ENCODE measurements around the gene ADAMTSL2. TPM values are rescaled to one million over a fixed set of nuclear protein-coding genes. Genes with fewer than 3 reads are reported as not detected.
A peak's percentile ranks its signal among the peaks of the same experiment; 100 is the strongest.

The ADAMTSL2 gene
- total RNA-seq = 10 to 100 TPM in 1 of 2 donors, 1 to 10 TPM in 1; 1.9 to 20.9 TPM
- polyA plus RNA-seq = under 1 TPM in 1 of 2 donors, not detected in 1; 0.38 TPM
- long read RNA-seq, donor 1, partial matches to known transcripts = 8 of 8 reads
- long read RNA-seq, donor 1, other reads (novel, unspliced or antisense) = 0 of 8 reads
- long read RNA-seq, donor 2, full-length matches to known transcripts = 2 of 20 reads
- long read RNA-seq, donor 2, partial matches to known transcripts = 13 of 20 reads
- long read RNA-seq, donor 2, other reads (novel, unspliced or antisense) = 5 of 20 reads

- no peaks in the 10 kb centered on the region for H3K27me3 ChIP-seq (ENCODE audit: control insufficient read depth in 1 of 2, insufficient read depth in 2 of 2, low read length in 1 of 2)
- DNase-seq (peak; percentile 74 to 89), ATAC-seq (ENCODE audit: low FRiP score) (peak; percentile 66)
- WGBS, 2 donors = 2% methylated on average over 53 to 70 of the region's 70 CpGs
- no peaks in the 10 kb centered on the region for H3K36me3 ChIP-seq (ENCODE audit: control insufficient read depth in 1 of 2, insufficient read depth in 2 of 2, low read length in 1 of 2)
- intact Hi-C loops (cut with DNase I) = loop anchor here (5.0 to 10.0 kb wide), 3 partner anchors 190 to 208 kb away; no protein-coding TSS in a partner anchor
- H3K4me3 ChIP-seq (ENCODE audit: low read length in 2 of 2) = no peak within 1 kb of the TSS
- no peak within 1 kb of the TSS for H3K27ac ChIP-seq (ENCODE audit: low read depth in 1 of 2, low read length in 2 of 2)
- no peaks in the 10 kb centered on the region for H3K4me1 ChIP-seq (ENCODE audit: control insufficient read depth in 1 of 2, insufficient read depth in 2 of 2, low read length in 2 of 2)
- H3K9me3 ChIP-seq (ENCODE audit: control insufficient read depth, low read length) = no peaks in the 10 kb centered on the region
Measured at GRCh38 chr9:133534346-133535291, at the start of gene ADAMTSL2. Gene ADAMTSL2, plus strand, starts transcription at chr9:133534704. Its CDS starts 2,009 bp downstream, at chr9:133536713.

DNA sequence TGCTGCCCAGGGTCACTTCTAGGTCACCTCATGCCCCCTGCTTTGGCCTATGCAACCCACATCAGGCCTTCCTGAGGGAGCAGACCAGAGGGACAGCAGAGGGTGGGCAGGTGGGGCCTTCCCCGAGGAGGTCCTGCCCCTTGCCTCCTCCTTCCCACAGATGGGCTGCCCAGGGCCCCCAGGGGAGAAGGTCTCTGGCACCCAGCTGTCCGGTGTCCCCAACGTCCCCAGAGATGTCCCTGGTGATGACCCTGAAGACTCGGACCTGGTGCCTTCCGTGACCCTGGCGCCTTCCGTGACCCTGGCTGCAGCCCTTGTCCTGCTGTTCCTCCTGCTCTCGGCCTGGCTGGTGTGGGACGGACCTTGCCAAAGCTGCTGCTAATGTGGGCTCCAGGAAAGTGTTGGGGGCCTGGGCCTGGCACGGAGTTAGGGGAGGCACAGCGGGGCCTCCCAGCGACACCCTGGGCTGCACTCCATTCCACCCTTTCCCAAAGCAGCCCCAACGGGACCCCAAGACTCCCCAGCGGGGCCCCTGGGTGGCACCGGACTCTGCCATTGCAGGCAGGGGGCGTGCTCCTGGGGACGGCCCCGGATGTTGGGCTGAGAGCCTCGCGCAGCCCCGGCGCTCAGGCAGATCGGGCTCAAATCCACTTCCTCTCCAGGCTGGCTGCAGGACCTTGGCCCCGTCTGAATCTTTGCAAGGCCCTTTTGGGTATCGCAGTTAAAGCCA is 48.8 kb upstream of the ADAMTSL2 start:
- Histone ChIP-seq H3K9me3 (ENCODE audit: control insufficient read depth, low read length) (no peaks in the 10 kb centered on the region), H3K4me3 (ENCODE audit: low read length in 2 of 2) (no peak overlapping the region), H3K27me3 (ENCODE audit: control insufficient read depth in 1 of 2, insufficient read depth in 2 of 2, low read length in 1 of 2) (no peaks in the 10 kb centered on the region), H3K27ac (ENCODE audit: low read depth in 1 of 2, low read length in 2 of 2) (no peak overlapping the region), H3K36me3 (ENCODE audit: control insufficient read depth in 1 of 2, insufficient read depth in 2 of 2, low read length in 1 of 2) (no peaks in the 10 kb centered on the region), H3K4me1 (ENCODE audit: control insufficient read depth in 1 of 2, insufficient read depth in 2 of 2, low read length in 2 of 2) (no peaks in the 10 kb centered on the region)
- 65 to 69% methylated on average over 25 of the region's 25 CpGs for WGBS, 2 donors
- ATAC-seq (ENCODE audit: low FRiP score) (peak; percentile 31), DNase-seq (peak in 1 of 2 donors; percentile 65)
- intact Hi-C loops (cut with DNase I) = loop anchor here (1.0 to 5.0 kb wide), 4 partner anchors 78 to 303 kb away; no protein-coding TSS in a partner anchor

- ATAC-seq (ENCODE audit: low FRiP score) (no peak), DNase-seq (peak; percentile 41 to 71)
- Histone ChIP-seq H3K4me3 (ENCODE audit: low read length in 2 of 2) (no peak overlapping the region), H3K4me1 (ENCODE audit: control insufficient read depth in 1 of 2, insufficient read depth in 2 of 2, low read length in 2 of 2) (no peaks in the 10 kb centered on the region), H3K9me3 (ENCODE audit: control insufficient read depth, low read length) (no peaks in the 10 kb centered on the region), H3K27me3 (ENCODE audit: control insufficient read depth in 1 of 2, insufficient read depth in 2 of 2, low read length in 1 of 2) (no peaks in the 10 kb centered on the region), H3K36me3 (ENCODE audit: control insufficient read depth in 1 of 2, insufficient read depth in 2 of 2, low read length in 1 of 2) (no peaks in the 10 kb centered on the region), H3K27ac (ENCODE audit: low read depth in 1 of 2, low read length in 2 of 2) (no peak overlapping the region)
- intact Hi-C loops (cut with DNase I) = loop anchor here (2.0 to 5.0 kb wide), 3 partner anchors 81 to 305 kb away; no protein-coding TSS in a partner anchor
- WGBS, 2 donors = 90 to 92% methylated on average over 8 of the region's 8 CpGs
Measured at GRCh38 chr9:133487331-133487725, 47.2 kb upstream of the ADAMTSL2 start.

- no peak overlapping the region for H3K27ac ChIP-seq (ENCODE audit: low read depth in 1 of 2, low read length in 2 of 2)
- no peak for ATAC-seq (ENCODE audit: low FRiP score)
- no peaks in the 10 kb centered on the region for H3K27me3 ChIP-seq (ENCODE audit: control insufficient read depth in 1 of 2, insufficient read depth in 2 of 2, low read length in 1 of 2)
- no peak overlapping the region for H3K4me3 ChIP-seq (ENCODE audit: low read length in 2 of 2)
- WGBS, 2 donors = 89 to 91% methylated on average over 18 of the region's 18 CpGs
- DNase-seq = peak; percentile 30 to 70
- intact Hi-C loops (cut with DNase I) = loop anchor here in 1 of 2 donors (5.0 kb wide), 1 partner anchor 306 kb away; no protein-coding TSS in a partner anchor
- no peaks in the 10 kb centered on the region for H3K36me3 ChIP-seq (ENCODE audit: control insufficient read depth in 1 of 2, insufficient read depth in 2 of 2, low read length in 1 of 2)
- H3K4me1 ChIP-seq (ENCODE audit: control insufficient read depth in 1 of 2, insufficient read depth in 2 of 2, low read length in 2 of 2) = no peaks in the 10 kb centered on the region
- H3K9me3 ChIP-seq (ENCODE audit: control insufficient read depth, low read length) = no peaks in the 10 kb centered on the region
Measured at GRCh38 chr9:133488686-133489252, 45.7 kb upstream of the ADAMTSL2 start.

DNA sequence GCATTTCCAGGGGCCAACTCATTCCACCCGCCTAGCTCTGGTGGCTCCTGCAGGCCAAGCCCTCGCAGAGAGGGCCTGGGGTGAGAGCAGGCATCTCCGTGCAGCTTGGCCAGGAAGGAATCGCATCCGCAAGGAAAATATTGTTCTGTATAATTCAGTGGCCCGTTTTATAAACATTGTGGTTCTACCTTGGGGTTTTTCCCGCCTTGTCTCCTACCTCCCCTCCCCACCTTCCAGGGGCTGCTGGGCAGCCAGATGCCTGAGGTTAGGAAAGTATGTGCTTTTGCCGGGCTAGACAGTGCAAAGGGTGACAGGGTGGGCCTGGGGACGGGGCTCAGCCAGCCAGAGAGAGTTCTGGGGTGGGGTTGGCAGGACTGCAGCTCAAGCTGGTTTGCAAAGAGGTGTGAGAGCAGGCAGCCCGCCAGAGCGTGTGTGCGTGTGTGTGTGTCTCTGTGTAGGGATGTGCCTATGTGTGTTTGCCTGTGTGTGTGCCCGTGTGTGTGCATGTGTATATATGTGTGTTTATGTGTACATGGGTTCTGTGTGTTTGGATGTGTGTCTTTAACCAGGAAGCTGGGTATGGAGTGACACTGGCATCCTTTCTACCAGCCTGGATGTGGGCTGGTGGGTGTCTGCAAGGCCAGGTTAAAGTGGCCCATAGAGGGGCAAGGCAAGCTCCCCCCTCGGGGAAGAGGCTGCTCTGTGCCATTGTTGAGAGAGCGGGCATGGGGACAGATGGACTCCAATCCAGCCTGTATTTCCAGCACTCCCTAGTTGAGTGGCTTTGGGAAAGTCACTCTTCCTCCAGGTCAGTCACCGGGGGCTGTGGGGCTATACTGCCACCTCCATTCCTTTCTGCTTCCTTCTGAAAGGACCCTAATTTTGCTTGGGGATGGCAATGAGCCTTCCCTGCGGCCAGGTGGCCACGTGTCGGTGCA is 45.0 kb upstream of the ADAMTSL2 start:
- intact Hi-C loops (cut with DNase I) = loop anchor here in 1 of 2 donors (5.0 kb wide), 1 partner anchor 307 kb away; no protein-coding TSS in a partner anchor
- Histone ChIP-seq H3K27ac (ENCODE audit: low read depth in 1 of 2, low read length in 2 of 2) (no peak overlapping the region), H3K4me3 (ENCODE audit: low read length in 2 of 2) (no peak overlapping the region), H3K27me3 (ENCODE audit: control insufficient read depth in 1 of 2, insufficient read depth in 2 of 2, low read length in 1 of 2) (no peaks in the 10 kb centered on the region), H3K4me1 (ENCODE audit: control insufficient read depth in 1 of 2, insufficient read depth in 2 of 2, low read length in 2 of 2) (no peaks in the 10 kb centered on the region), H3K36me3 (ENCODE audit: control insufficient read depth in 1 of 2, insufficient read depth in 2 of 2, low read length in 1 of 2) (no peaks in the 10 kb centered on the region), H3K9me3 (ENCODE audit: control insufficient read depth, low read length) (no peaks in the 10 kb centered on the region)
- ATAC-seq (ENCODE audit: low FRiP score) (no peak), DNase-seq (peak; percentile 21 to 73)
- 88 to 89% methylated on average over 19 of the region's 19 CpGs for WGBS, 2 donors

- intact Hi-C loops (cut with DNase I) = no loop called here
- DNase-seq = peak; percentile 25 to 65
- WGBS, 2 donors = 66 to 67% methylated on average over 13 of the region's 13 CpGs
- no peaks in the 10 kb centered on the region for H3K27me3 ChIP-seq (ENCODE audit: control insufficient read depth in 1 of 2, insufficient read depth in 2 of 2, low read length in 1 of 2)
- no peaks in the 10 kb centered on the region for H3K9me3 ChIP-seq (ENCODE audit: control insufficient read depth, low read length)
- H3K4me3 ChIP-seq (ENCODE audit: low read length in 2 of 2) = no peak overlapping the region
- H3K27ac ChIP-seq (ENCODE audit: low read depth in 1 of 2, low read length in 2 of 2) = no peak overlapping the region
- no peaks in the 10 kb centered on the region for H3K4me1 ChIP-seq (ENCODE audit: control insufficient read depth in 1 of 2, insufficient read depth in 2 of 2, low read length in 2 of 2)
- no peak for ATAC-seq (ENCODE audit: low FRiP score)
- H3K36me3 ChIP-seq (ENCODE audit: control insufficient read depth in 1 of 2, insufficient read depth in 2 of 2, low read length in 1 of 2) = no peaks in the 10 kb centered on the region
Measured at GRCh38 chr9:133490201-133490681, 44.3 kb upstream of the ADAMTSL2 start.

GRCh38 chr9:133490865-133491655 is 43.4 kb upstream of the ADAMTSL2 start:
- H3K36me3 ChIP-seq (ENCODE audit: control insufficient read depth in 1 of 2, insufficient read depth in 2 of 2, low read length in 1 of 2) = no peaks in the 10 kb centered on the region
- intact Hi-C loops (cut with DNase I) = no loop called here
- 87% methylated on average over 12 of the region's 12 CpGs for WGBS, 2 donors
- no peak overlapping the region for H3K27ac ChIP-seq (ENCODE audit: low read depth in 1 of 2, low read length in 2 of 2)
- ATAC-seq (ENCODE audit: low FRiP score) = no peak
- no peaks in the 10 kb centered on the region for H3K27me3 ChIP-seq (ENCODE audit: control insufficient read depth in 1 of 2, insufficient read depth in 2 of 2, low read length in 1 of 2)
- no peak overlapping the region for H3K4me3 ChIP-seq (ENCODE audit: low read length in 2 of 2)
- H3K4me1 ChIP-seq (ENCODE audit: control insufficient read depth in 1 of 2, insufficient read depth in 2 of 2, low read length in 2 of 2) = no peaks in the 10 kb centered on the region
- peak; percentile 26 to 66 for DNase-seq
- H3K9me3 ChIP-seq (ENCODE audit: control insufficient read depth, low read length) = no peaks in the 10 kb centered on the region

Measured in aorta (tissue), 5 donors.